ENCODE measurements around the gene TRIP12.

Gene TRIP12

GRCh38 chr2:229900012-229900411, 21.8 kb downstream of the TRIP12 start:
- DNase-seq = no peak
- Histone ChIP-seq H3K9me3 (no peaks in the 10 kb centered on the region), H3K36me3 (no peaks in the 10 kb centered on the region), H3K4me1 (no peaks in the 10 kb centered on the region), H3K4me3 (ENCODE audit: low read depth, low read length) (no peak overlapping the region), H3K27me3 (no peaks in the 10 kb centered on the region)
- TF ChIP-seq, protein P1, sequence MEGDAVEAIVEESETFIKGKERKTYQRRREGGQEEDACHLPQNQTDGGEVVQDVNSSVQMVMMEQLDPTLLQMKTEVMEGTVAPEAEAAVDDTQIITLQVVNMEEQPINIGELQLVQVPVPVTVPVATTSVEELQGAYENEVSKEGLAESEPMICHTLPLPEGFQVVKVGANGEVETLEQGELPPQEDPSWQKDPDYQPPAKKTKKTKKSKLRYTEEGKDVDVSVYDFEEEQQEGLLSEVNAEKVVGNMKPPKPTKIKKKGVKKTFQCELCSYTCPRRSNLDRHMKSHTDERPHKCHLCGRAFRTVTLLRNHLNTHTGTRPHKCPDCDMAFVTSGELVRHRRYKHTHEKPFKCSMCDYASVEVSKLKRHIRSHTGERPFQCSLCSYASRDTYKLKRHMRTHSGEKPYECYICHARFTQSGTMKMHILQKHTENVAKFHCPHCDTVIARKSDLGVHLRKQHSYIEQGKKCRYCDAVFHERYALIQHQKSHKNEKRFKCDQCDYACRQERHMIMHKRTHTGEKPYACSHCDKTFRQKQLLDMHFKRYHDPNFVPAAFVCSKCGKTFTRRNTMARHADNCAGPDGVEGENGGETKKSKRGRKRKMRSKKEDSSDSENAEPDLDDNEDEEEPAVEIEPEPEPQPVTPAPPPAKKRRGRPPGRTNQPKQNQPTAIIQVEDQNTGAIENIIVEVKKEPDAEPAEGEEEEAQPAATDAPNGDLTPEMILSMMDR (IDR thresholded peaks at IDR 0.05; ENCODE audit: low read depth, low read length) = no peak

DNA sequence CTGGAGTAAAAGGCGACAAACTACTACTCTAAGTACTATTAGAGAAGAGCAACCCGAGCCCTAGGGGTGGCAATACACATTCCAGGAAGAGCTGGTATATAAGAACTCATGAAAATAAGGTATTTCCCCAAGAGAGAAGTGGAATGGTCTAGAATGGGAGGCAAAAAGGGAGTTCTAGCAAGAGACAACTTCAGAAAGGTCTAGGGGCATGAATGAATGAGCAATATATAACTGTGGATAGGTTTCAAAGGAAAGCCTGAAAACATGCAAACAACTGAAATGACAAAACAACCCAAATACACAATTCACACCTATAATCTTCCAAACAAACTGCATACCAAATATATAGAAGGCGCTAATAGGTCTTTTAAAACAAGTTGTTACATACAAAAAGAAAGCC, 22.2 kb downstream of the TRIP12 start:
- H3K9me3 ChIP-seq = no peaks in the 10 kb centered on the region
- H3K27me3 ChIP-seq = no peaks in the 10 kb centered on the region
- no peaks in the 10 kb centered on the region for H3K4me1 ChIP-seq
- no peaks in the 10 kb centered on the region for H3K36me3 ChIP-seq
- H3K4me3 ChIP-seq (ENCODE audit: low read depth, low read length) = no peak overlapping the region
- TF ChIP-seq, protein P1 (IDR thresholded peaks at IDR 0.05; ENCODE audit: low read depth, low read length) = no peak
- no peak for DNase-seq

DNA sequence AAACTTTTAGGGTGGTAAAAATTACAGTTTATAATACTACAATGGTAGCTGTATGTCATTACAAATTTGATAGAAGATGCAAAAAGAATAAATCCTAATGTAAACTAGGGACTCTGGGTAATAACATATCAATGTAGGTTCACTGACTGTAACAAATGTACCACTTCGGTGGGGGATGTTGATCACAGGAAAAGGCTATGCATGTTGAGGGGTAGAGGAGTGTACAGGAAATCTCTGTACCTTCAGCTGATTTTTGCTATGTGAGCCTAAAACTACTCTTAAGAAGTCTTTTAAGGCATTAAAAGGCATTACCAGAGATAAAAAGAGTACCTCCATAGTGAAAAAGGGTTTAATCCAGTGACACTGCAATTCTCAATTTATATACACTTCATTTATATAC, 25.0 kb downstream of the TRIP12 start:
- TF ChIP-seq, protein P1 (IDR thresholded peaks at IDR 0.05; ENCODE audit: low read depth, low read length) = no peak
- Histone ChIP-seq H3K4me3 (ENCODE audit: low read depth, low read length) (no peak overlapping the region), H3K27me3 (no peaks in the 10 kb centered on the region), H3K4me1 (no peaks in the 10 kb centered on the region), H3K9me3 (no peaks in the 10 kb centered on the region), H3K36me3 (no peaks in the 10 kb centered on the region)
- DNase-seq = no peak

DNA sequence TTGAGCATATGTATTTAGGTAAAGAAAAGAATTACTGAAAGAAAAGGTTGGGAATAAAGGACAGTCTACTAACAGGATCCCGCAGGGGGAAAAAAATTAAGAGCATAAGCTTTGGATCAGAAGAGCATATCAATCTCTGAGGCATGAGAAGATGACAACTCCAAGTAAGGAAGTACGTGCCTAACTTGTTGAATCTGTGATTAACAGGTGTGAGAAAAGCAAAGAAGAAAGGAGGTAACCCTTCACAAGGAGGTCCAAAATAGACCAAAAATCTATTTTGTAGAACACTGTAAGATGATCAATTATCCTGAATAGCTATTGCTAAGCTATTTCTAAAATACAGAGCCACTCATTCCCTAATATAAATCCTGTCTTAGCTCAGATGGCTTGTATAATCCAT, 32.8 kb downstream of the TRIP12 start:
- no peak for DNase-seq
- Histone ChIP-seq H3K36me3 (no peaks in the 10 kb centered on the region), H3K27me3 (no peaks in the 10 kb centered on the region), H3K4me1 (no peaks in the 10 kb centered on the region), H3K4me3 (ENCODE audit: low read depth, low read length) (no peak overlapping the region), H3K9me3 (no peaks in the 10 kb centered on the region)
- TF ChIP-seq, protein P1 (IDR thresholded peaks at IDR 0.05; ENCODE audit: low read depth, low read length) = no peak

GRCh38 chr2:229888031-229888430, 33.8 kb downstream of the TRIP12 start:
- Histone ChIP-seq H3K4me1 (no peaks in the 10 kb centered on the region), H3K9me3 (no peaks in the 10 kb centered on the region), H3K27me3 (no peaks in the 10 kb centered on the region), H3K4me3 (ENCODE audit: low read depth, low read length) (no peak overlapping the region), H3K36me3 (no peaks in the 10 kb centered on the region)
- no peak for DNase-seq
- TF ChIP-seq, protein P1 (IDR thresholded peaks at IDR 0.05; ENCODE audit: low read depth, low read length) = no peak

DNA sequence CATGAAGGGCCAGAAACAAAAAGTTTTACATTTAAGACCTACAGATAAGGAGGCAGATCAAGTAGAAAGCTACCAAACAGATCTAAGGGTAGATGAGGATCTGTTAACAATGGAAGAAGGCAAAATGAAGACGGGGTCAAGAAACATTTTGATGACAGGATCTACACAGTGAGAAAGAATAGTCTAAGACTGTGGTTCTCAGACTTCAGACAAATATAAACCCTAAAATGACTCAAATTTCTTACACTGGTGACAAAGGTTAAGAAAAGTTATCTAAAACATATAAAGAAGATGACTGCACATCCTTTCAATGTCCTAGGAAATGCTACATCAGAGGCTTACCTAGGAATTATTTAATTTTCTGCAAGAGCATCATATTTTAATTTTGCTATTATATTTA, 34.4 kb downstream of the TRIP12 start:
- DNase-seq = no peak
- TF ChIP-seq, protein P1 (IDR thresholded peaks at IDR 0.05; ENCODE audit: low read depth, low read length) = no peak
- no peaks in the 10 kb centered on the region for H3K4me1 ChIP-seq
- H3K9me3 ChIP-seq = no peaks in the 10 kb centered on the region
- H3K36me3 ChIP-seq = no peaks in the 10 kb centered on the region
- H3K4me3 ChIP-seq (ENCODE audit: low read depth, low read length) = no peak overlapping the region
- H3K27me3 ChIP-seq = no peaks in the 10 kb centered on the region
